Naive thymus-derived CD8-positive, alpha-beta T cell (primary cell): ENCODE measurements around the gene DOCK10. TPM values are rescaled to one million over a fixed set of nuclear protein-coding genes. Genes with fewer than 3 reads are reported as not detected.

Experiments
- ATAC-seq, 2 donors: fragments of 150-1000 bp; cut with Tn5 transposase in 1 of 2; sonication (Bioruptor Pico), chemical (Tn5 transposase) in 1 of 2; 1 replicate in 1 of 2; 2 replicates in 1 of 2; pipeline ENCODE4 v1.10.0; 2021; ENCODE audit warnings: mild to moderate bottlenecking in 2 of 2, moderate library complexity in 2 of 2
- POLR2A ChIA-PET: fragments of 350-600 bp; sonication (Branson Sonifier 250); formaldehyde crosslinking; loops from one replicate; lab custom pipeline; 2021; ENCODE audit warnings: antibody characterized with exemption; lab: Charles Lee
- DNase-seq, 10 donors: peaks; one replicate each; pipeline versions ENCODE4 v3.0.0 to v3.0.0-alpha.2; 2020 to 2022
- H3K27ac Mint-ChIP-seq, 10 donors: one replicate each; pipeline ENCODE4 v1.8.0; 2020 to 2022; ENCODE audit warnings: mild to moderate bottlenecking in 10 of 10, mixed read lengths in 10 of 10, moderate library complexity in 4 of 10, inconsistent platforms in 1 of 10
- H3K27me3 Mint-ChIP-seq, 5 donors: one replicate each; pipeline ENCODE4 v1.8.0; 2021 to 2022; ENCODE audit warnings: mixed read lengths in 5 of 5
- H3K36me3 Mint-ChIP-seq, 3 donors: one replicate each; pipeline ENCODE4 v1.8.0; 2020 to 2022; ENCODE audit warnings: mixed read lengths in 3 of 3, mild to moderate bottlenecking in 2 of 3, inconsistent platforms in 1 of 3
- H3K4me1 Mint-ChIP-seq, 4 donors: one replicate each; pipeline ENCODE4 v1.8.0; 2021 to 2022; ENCODE audit warnings: mixed read lengths in 4 of 4
- H3K4me3 Mint-ChIP-seq, 10 donors: one replicate each; pipeline ENCODE4 v1.8.0; 2020 to 2022; ENCODE audit warnings: mild to moderate bottlenecking in 10 of 10, mixed read lengths in 10 of 10, moderate library complexity in 6 of 10, inconsistent platforms in 1 of 10
- H3K9me3 Mint-ChIP-seq, 9 donors: one replicate each; pipeline ENCODE4 v1.8.0; 2020 to 2022; ENCODE audit warnings: mixed read lengths in 9 of 9, mild to moderate bottlenecking in 3 of 9, inconsistent platforms in 1 of 9, moderate library complexity in 1 of 9
- polyA plus RNA-seq, 3 donors: library from polyadenylated mRNA; unstranded; fragments of 300-500 nt; fragmentation: Illumina TruSeq; gene quantifications; one replicate each; pipeline ENCODE4 v1.2.3, GENCODE V29; 2021
- total RNA-seq, 8 experiments: library from RNA in 2 of 8; stranded (reverse) in 2 of 8; gene quantifications; one replicate each; pipeline ENCODE4 v1.2.3 and lab custom pipeline; 2021 to 2026

DOCK10 gene
- total and polyA plus RNA-seq, 5 experiments from 2014 or later = 34.1 to 180 (median 57.9) TPM

GRCh38 chr2:225008179-225008856 lies 34.0 kb downstream of the DOCK10 start:
- ATAC-seq (no peak), DNase-seq (no peak)
- Mint-ChIP-seq H3K36me3 (peaks cover 0 to 10% (median 0%) of the 10 kb centered on the region in 3 donors), H3K4me3 (peak overlapping the region in 2 of 10 donors; percentile 26 to 28), H3K9me3 (no peaks in the 10 kb centered on the region), H3K4me1 (peaks cover 39 to 97% (median 81%) of the 10 kb centered on the region in 4 donors), H3K27ac (peak overlapping the region; percentile 26 to 77 (median 67)), H3K27me3 (no peaks in the 10 kb centered on the region)
- POLR2A ChIA-PET = no interaction called here

GRCh38 chr2:225006730-225007129 lies 35.5 kb downstream of the DOCK10 start:
- Mint-ChIP-seq H3K36me3 (peaks cover 0 to 10% (median 0%) of the 10 kb centered on the region in 3 donors), H3K27me3 (no peaks in the 10 kb centered on the region), H3K9me3 (no peaks in the 10 kb centered on the region), H3K4me1 (peaks cover 47 to 98% (median 87%) of the 10 kb centered on the region in 4 donors), H3K4me3 (peak overlapping the region in 3 of 10 donors; percentile 15 to 28 (median 17)), H3K27ac (peak overlapping the region in 8 of 10 donors; percentile 8 to 82 (median 74))
- POLR2A ChIA-PET = no interaction called here
- ATAC-seq (no peak), DNase-seq (no peak)

GRCh38 chr2:225004597-225004996 lies 37.7 kb downstream of the DOCK10 start:
- no peaks in the 10 kb centered on the region for H3K9me3 Mint-ChIP-seq
- no peak for ATAC-seq
- no peak overlapping the region for H3K4me3 Mint-ChIP-seq
- H3K4me1 Mint-ChIP-seq = peaks cover 42 to 95% (median 83%) of the 10 kb centered on the region in 4 donors
- H3K27ac Mint-ChIP-seq = peak overlapping the region in 9 of 10 donors; percentile 10 to 83 (median 77)
- POLR2A ChIA-PET = interaction anchor here (0.9 kb wide), 1 partner anchor 9 kb away, joined by 5 read pairs; no protein-coding TSS in a partner anchor
- DNase-seq = no peak
- H3K27me3 Mint-ChIP-seq = no peaks in the 10 kb centered on the region
- H3K36me3 Mint-ChIP-seq = peaks cover 0 to 16% (median 0%) of the 10 kb centered on the region in 3 donors

- Mint-ChIP-seq H3K27me3 (no peaks in the 10 kb centered on the region), H3K27ac (peak overlapping the region; percentile 58 to 95 (median 88)), H3K4me3 (peak overlapping the region in 7 of 10 donors; percentile 4 to 60 (median 46)), H3K36me3 (peaks cover 0 to 23% (median 0%) of the 10 kb centered on the region in 3 donors), H3K9me3 (no peaks in the 10 kb centered on the region), H3K4me1 (peaks cover 42 to 90% (median 80%) of the 10 kb centered on the region in 4 donors)
- DNase-seq = peak in 9 of 10 donors; percentile 7 to 65 (median 36)
- ATAC-seq = peak; percentile 72 to 77
- POLR2A ChIA-PET = interaction anchor here (0.6 to 1.9 kb wide), 3 partner anchors 39 to 74 kb away, joined by 3 to 6 read pairs (median 5); no protein-coding TSS in a partner anchor
Observed at GRCh38 chr2:225002656-225003045, 39.6 kb downstream of the DOCK10 start.

- DNase-seq (peak; percentile 37 to 86 (median 69)), ATAC-seq (peak; percentile 80 to 84)
- peak overlapping the region in 9 of 10 donors; percentile 4 to 60 (median 46) for H3K4me3 Mint-ChIP-seq
- POLR2A ChIA-PET = interaction anchor here (0.6 to 1.9 kb wide), 3 partner anchors 39 to 73 kb away, joined by 3 to 6 read pairs (median 5); no protein-coding TSS in a partner anchor
- H3K9me3 Mint-ChIP-seq = no peaks in the 10 kb centered on the region
- peak overlapping the region; percentile 77 to 95 (median 88) for H3K27ac Mint-ChIP-seq
- H3K36me3 Mint-ChIP-seq = peaks cover 0 to 28% (median 0%) of the 10 kb centered on the region in 3 donors
- H3K27me3 Mint-ChIP-seq = no peaks in the 10 kb centered on the region
- peaks cover 42 to 90% (median 79%) of the 10 kb centered on the region in 4 donors for H3K4me1 Mint-ChIP-seq
Observed at GRCh38 chr2:225002039-225002655, 40.1 kb downstream of the DOCK10 start.

GRCh38 chr2:224999754-225000153 lies 42.5 kb downstream of the DOCK10 start:
- H3K36me3 Mint-ChIP-seq = peaks cover 0 to 44% (median 12%) of the 10 kb centered on the region in 3 donors
- H3K4me1 Mint-ChIP-seq = peaks cover 37 to 92% (median 85%) of the 10 kb centered on the region in 4 donors
- POLR2A ChIA-PET = interaction anchor here (0.5 to 1.7 kb wide), 3 partner anchors 13 to 58 kb away, joined by 4 to 6 read pairs (median 6); no protein-coding TSS in a partner anchor
- peak overlapping the region in 6 of 10 donors; percentile 13 to 78 (median 67) for H3K27ac Mint-ChIP-seq
- H3K9me3 Mint-ChIP-seq = no peaks in the 10 kb centered on the region
- H3K27me3 Mint-ChIP-seq = no peaks in the 10 kb centered on the region
- no peak overlapping the region for H3K4me3 Mint-ChIP-seq
- ATAC-seq (no peak), DNase-seq (no peak)

- DNase-seq (no peak), ATAC-seq (no peak)
- POLR2A ChIA-PET = interaction anchor here (0.5 to 1.7 kb wide), 3 partner anchors 12 to 57 kb away, joined by 4 to 6 read pairs (median 6); no protein-coding TSS in a partner anchor
- H3K27me3 Mint-ChIP-seq = no peaks in the 10 kb centered on the region
- H3K9me3 Mint-ChIP-seq = no peaks in the 10 kb centered on the region
- peaks cover 40 to 92% (median 85%) of the 10 kb centered on the region in 4 donors for H3K4me1 Mint-ChIP-seq
- H3K4me3 Mint-ChIP-seq = peak overlapping the region in 2 of 10 donors; percentile 15 to 72
- peaks cover 0 to 48% (median 16%) of the 10 kb centered on the region in 3 donors for H3K36me3 Mint-ChIP-seq
- H3K27ac Mint-ChIP-seq = peak overlapping the region in 5 of 10 donors; percentile 19 to 71 (median 66)
Observed at GRCh38 chr2:224999321-224999720, 42.9 kb downstream of the DOCK10 start.

- POLR2A ChIA-PET = interaction anchor here (1.4 kb wide), 1 partner anchor 70 kb away, joined by 4 read pairs; no protein-coding TSS in a partner anchor
- Mint-ChIP-seq H3K36me3 (peaks cover 5 to 54% (median 25%) of the 10 kb centered on the region in 3 donors), H3K9me3 (no peaks in the 10 kb centered on the region), H3K27ac (peak overlapping the region in 8 of 10 donors; percentile 0 to 87 (median 54)), H3K4me3 (peak overlapping the region in 1 of 10 donors; percentile 15), H3K27me3 (no peaks in the 10 kb centered on the region), H3K4me1 (peaks cover 35 to 92% (median 86%) of the 10 kb centered on the region in 4 donors)
- peak in 2 of 10 donors; percentile 18 to 33 for DNase-seq
- peak in 1 of 2 donors; percentile 20 for ATAC-seq
Observed at GRCh38 chr2:224997802-224998201, 44.5 kb downstream of the DOCK10 start.

GRCh38 chr2:224995419-224995818 lies 46.8 kb downstream of the DOCK10 start:
- POLR2A ChIA-PET = interaction anchor here (0.6 kb wide), 1 partner anchor 9 kb away, joined by 3 read pairs; no protein-coding TSS in a partner anchor
- Mint-ChIP-seq H3K36me3 (peaks cover 12 to 74% (median 31%) of the 10 kb centered on the region in 3 donors), H3K27ac (peak overlapping the region in 3 of 10 donors; percentile 13 to 63 (median 48)), H3K4me1 (peaks cover 34 to 95% (median 81%) of the 10 kb centered on the region in 4 donors), H3K9me3 (no peaks in the 10 kb centered on the region), H3K27me3 (no peaks in the 10 kb centered on the region), H3K4me3 (no peak overlapping the region)
- DNase-seq (no peak), ATAC-seq (no peak)

GRCh38 chr2:224994242-224994823 lies 47.9 kb downstream of the DOCK10 start:
- peaks cover 32 to 93% (median 79%) of the 10 kb centered on the region in 4 donors for H3K4me1 Mint-ChIP-seq
- peaks cover 12 to 78% (median 36%) of the 10 kb centered on the region in 3 donors for H3K36me3 Mint-ChIP-seq
- ATAC-seq (no peak), DNase-seq (no peak)
- peak overlapping the region in 2 of 10 donors; percentile 54 to 55 for H3K27ac Mint-ChIP-seq
- H3K27me3 Mint-ChIP-seq = no peaks in the 10 kb centered on the region
- POLR2A ChIA-PET = no interaction called here
- H3K9me3 Mint-ChIP-seq = no peaks in the 10 kb centered on the region
- no peak overlapping the region for H3K4me3 Mint-ChIP-seq

GRCh38 chr2:224990710-224991109 lies 51.6 kb downstream of the DOCK10 start:
- POLR2A ChIA-PET = no interaction called here
- Mint-ChIP-seq H3K27ac (peak overlapping the region in 8 of 10 donors; percentile 10 to 82 (median 48)), H3K9me3 (no peaks in the 10 kb centered on the region), H3K36me3 (peaks cover 12 to 59% (median 36%) of the 10 kb centered on the region in 3 donors), H3K4me3 (no peak overlapping the region), H3K4me1 (peaks cover 32 to 90% (median 85%) of the 10 kb centered on the region in 4 donors), H3K27me3 (no peaks in the 10 kb centered on the region)
- ATAC-seq (no peak), DNase-seq (no peak)
